ENCODE results near the gene P2RX5. TPM values are rescaled to one million over a fixed set of nuclear protein-coding genes. Genes with fewer than 3 reads are reported as not detected.

Gene P2RX5
- polyA plus RNA-seq, 1 donor: 26.3 TPM

DNA sequence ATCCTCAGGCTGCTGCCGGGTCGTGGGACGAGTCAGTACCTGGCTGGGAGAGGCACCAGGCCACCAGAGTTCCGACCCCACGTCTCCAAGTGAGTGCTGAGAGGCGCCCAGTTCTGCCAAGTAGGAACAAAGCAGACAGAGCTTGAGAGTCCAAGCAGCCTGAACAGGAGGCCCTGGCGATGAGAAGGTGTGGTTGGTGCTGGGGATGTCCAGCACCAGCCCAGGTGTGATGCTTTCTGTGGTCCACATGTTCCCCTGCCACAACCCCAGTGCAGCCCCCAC is 38.4 kb downstream of the P2RX5 start:
- no peak for DNase-seq (ENCODE audit: low read depth)

DNA sequence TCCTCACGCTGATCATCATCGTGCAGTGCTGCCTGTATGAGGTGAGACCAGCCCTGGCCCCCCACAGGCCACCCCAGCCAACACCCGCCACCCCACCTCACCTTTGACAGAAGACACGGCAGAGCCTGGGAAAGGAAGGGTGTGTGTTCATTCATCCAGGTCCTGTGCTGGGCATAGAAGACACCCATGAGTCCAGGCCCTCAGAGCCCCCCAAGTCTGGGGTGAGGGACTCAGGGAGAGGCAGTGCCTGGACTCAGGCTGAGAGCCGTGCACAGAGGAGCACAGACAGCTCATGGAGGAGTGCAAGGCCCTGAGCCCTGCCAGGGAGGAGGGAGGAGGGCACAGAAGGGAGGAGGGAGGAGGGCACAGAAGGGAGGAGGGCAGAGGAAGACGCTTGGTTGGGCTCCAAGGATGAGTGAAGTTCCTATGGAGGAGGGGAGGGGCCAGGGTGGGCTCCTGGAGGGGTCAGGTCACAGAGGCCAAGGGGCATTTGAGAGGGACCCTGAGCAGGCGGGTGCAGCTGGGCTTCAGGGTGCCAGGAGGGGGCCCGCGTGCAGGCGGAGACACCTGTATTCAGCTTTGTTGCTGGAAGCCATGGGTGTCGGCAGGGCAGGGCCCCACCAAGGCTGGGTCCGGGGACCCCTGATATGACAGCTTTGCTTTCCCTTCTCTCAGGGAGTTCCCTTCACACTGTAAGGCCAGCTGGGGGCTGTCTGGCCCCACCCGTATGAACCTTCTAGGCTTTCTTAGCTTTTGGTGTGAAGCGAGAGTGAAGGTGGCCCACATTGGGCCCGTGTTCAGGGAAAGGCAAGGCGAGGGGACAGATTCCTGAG is 39.0 kb downstream of the P2RX5 start:
- DNase-seq (ENCODE audit: low read depth): no peak

DNA sequence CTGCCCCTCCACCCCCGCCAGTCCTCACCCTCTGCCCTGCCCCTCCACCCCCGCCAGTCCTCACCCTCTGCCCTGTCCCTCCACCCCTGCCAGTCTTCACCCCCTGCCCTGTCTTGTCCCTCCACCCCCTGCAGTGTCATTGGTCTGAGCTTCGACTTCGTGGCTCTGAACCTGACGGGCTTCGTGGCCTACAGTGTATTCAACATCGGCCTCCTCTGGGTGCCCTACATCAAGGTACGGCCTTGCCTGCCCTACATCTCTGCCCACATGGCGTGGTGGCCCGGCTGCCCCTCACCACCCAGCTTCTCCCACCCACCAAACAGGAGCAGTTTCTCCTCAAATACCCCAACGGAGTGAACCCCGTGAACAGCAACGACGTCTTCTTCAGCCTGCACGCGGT is 39.6 kb downstream of the P2RX5 start:
- DNase-seq (ENCODE audit: low read depth): no peak

DNA sequence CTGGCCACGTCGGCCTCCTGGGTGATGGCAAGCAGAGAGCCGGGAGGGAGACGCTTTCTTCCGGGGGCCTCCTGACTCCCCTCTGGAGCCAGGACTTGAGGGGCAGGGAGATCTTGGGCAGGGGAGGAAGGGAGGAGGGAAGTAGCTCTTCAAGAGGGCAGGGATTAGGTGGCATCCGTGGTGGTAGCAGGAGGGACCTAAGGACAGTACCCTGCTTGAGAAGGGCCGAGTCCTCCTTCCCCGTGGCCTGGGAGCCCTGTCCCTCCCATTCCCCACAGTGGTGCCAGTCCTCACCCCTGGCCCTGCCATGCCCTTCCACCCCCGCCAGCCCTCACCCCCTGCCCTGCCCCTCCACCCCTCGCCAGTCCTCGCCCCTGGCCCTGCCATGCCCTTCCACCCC is 40.2 kb downstream of the P2RX5 start:
- DNase-seq (ENCODE audit: low read depth): no peak

DNA sequence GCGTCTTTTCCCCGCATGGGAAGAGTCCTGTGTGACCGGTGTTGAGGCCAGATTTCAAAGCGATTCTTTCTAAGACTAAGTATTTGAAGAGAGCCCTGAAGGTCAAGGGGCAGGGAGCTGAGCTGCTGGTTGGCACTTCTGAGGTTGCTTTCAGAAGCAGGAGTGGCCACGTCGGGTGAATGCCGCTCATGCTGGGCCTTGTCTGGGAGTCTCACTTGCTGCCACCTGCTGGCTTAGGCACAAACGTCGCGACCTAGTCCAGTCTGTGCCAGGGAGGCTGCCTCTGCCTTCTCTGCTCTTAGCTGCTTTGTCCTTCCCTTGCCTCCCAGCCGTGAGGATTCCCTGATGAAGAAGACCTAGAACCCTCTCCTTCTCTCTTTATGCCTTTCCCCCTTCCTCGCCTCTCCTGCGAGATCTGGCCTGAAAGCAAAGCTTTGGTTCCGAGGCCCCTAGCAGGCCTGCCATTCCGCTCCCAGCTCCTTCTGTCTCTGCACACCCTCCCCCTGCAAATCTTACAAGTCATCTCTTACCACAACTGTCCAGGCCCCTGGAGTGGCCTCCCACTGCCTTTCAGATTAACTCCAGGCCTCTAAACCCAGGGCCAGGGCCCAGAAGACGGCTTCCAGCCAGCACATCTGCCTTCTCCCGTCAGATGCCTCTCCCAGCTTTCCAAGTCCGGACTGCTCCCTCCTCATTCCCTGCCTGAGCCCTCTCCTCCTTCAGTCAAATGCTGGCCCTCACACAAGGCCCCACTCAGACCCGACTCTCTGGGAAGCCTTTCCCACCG is 48.0 kb downstream of the P2RX5 start:
- no peak for DNase-seq (ENCODE audit: low read depth)

DNA sequence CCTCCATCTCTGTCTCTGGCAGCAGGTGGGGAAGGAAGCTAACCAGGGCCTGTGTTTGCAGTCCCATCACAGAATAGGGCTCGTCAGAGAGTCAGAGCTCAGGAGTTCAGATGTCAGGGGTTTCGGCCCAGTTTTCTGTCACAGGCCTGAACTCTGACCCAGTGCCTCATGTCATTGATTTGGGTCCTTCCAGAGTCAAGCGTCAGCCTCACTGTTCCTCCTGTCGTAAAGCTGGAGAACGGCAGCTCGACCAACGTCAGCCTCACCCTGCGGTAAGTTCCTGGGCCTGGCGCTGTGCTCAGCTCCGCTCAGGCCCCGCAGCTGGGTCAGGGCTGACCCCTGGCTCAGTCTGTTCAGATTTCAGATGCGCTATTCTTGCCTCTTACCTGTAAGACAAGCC is 48.7 kb downstream of the P2RX5 start:
- no peak for DNase-seq (ENCODE audit: low read depth)

DNA sequence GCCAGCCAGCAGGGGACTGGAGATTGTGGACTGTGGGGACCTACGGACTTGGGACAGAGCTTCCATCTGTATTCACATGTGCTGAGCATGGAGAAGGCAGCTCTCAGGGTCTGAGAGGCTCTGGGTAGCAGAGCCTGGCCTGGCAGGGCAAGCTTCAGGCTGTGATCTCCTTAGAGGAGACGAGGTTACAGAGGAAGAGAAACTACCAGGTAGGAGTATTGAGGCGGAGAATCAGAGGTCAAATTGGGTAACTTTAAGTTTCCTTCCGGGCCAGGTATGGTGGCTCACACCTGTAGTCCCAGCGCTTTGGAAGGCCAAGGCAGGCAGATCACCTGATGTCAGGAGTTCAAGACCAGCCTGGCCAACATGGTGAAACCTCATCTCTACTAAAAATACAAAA is 50.6 kb downstream of the P2RX5 start:
- no peak for DNase-seq (ENCODE audit: low read depth)

DNA sequence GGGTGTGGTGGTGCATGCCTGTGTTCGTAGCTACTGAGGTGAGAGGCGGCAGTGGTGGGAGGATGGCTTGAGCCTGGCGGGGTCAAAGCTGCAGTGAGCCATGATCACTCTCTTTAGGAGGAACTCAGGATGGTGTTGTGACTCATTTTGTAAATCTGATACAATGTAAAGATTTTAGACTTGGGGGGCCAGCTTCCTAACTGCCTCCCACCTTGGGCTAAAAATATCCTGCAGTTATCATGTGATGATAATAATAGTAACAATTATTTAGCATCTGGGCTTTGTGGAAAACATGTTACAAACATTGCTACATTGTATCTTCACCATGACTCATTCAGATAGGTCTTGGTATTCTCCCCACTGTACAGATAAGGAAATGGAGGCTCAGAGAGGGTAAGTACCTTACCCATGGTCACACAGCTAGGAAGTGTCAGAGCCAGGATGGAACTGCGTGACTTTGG is 52.0 kb downstream of the P2RX5 start:
- no peak for DNase-seq (ENCODE audit: low read depth)

DNA sequence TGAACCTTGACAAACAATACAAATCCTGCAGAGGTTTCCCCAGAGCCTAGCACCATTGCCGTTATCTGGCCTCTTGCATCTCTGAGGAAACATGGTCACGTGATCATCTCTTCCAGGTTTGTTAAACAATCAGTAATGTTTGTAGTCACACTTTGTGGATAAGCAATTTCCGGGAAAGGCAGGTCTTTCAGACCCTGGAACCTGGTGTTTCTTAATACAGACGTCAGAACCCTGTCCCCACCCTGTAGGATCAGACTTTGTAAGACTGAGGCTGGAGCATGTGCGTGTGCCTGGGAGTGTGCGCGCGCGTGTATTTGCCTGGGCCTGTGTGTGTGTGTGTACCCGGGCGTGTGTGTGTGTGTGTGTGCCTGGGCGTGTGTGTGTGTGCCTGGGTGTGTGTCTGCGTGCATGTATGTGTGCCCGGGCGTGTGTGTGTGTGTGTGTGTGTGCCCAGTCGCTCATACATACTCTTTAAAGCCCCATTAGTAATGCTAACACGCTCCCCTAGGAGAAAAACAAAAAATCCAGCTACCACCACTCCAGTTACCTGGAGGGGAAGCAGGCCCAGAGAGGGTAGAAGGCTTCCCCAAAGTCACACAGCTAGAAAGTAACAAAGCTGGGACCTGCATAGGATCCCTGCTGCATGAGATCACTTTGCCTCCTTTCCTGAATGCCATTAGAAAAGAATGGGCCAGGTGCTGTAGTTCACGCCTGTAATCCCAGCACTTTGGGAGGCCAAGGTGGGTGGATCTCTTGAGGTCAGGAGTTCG is 54.1 kb downstream of the P2RX5 start:
- no peak for DNase-seq (ENCODE audit: low read depth)

DNA sequence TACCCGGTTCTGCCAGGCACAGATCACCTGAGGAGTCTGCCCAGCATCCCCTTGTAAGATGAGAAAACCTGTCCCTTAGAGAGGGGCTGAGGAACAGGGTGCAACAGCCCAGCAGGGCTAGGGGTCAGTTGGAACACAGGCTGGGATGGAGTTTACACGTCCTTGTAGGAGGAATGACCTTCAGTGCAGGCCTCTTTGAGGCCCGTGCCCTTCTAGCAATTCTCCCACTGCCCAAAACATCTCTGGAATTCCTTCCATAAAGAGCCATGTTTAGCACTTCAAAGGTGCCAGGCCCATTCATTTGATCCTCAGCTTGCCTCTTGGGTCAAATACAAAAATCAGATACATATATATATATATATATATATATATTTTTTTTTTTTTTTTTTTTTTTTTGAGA is 54.9 kb downstream of the P2RX5 start:
- no peak for DNase-seq (ENCODE audit: low read depth)

DNA sequence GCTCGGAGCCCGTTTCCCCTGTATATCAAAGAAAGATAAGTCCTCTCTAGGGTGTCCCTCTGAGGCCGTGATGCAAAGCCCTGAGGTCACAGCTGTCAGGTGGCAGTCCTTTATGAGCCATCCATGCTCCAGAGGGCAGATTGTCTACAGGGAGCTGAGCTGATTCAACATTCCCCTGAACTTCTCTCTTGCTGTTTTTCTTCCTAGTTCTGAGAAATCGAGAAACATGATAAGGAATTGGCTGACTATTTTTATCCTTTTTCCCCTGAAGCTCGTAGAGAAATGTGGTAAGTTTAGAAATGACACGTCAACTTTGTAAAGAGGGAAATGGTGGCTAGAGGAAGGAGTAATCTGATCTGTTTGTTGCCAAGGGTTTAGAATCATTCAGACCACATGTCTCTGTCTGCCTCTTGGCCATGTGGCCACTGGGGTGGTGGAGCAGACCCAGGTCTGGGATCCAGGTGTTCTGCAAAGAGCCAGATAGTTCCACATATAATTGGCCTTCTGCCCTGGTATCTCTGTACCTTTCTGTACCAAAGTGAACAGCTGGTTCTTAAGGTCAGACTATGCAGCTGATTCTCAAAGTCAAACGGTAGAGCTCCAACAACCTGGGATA is 55.9 kb downstream of the P2RX5 start:
- no peak for DNase-seq (ENCODE audit: low read depth)

DNA sequence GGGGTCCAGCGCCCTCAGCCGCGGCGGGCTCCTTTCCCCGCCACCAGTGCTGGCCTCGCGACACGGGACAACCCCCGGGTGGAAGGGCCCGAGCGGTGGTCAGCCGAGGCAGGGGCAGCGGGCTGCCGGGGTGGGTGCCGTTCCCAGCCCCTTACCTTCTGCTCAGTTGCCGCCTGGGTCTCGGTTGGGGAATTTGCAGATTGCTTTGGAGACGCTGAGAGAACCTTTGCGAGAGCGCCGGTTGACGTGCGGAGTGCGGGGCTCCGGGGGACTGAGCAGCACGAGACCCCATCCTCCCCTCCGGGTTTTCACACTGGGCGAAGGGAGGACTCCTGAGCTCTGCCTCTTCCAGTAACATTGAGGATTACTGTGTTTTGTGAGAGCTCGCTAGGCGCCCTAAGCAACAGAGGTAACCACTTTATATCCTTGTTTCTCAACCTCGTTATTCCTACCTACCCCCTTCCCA is 59.0 kb downstream of the P2RX5 start:
- no peak for DNase-seq (ENCODE audit: low read depth)

DNA sequence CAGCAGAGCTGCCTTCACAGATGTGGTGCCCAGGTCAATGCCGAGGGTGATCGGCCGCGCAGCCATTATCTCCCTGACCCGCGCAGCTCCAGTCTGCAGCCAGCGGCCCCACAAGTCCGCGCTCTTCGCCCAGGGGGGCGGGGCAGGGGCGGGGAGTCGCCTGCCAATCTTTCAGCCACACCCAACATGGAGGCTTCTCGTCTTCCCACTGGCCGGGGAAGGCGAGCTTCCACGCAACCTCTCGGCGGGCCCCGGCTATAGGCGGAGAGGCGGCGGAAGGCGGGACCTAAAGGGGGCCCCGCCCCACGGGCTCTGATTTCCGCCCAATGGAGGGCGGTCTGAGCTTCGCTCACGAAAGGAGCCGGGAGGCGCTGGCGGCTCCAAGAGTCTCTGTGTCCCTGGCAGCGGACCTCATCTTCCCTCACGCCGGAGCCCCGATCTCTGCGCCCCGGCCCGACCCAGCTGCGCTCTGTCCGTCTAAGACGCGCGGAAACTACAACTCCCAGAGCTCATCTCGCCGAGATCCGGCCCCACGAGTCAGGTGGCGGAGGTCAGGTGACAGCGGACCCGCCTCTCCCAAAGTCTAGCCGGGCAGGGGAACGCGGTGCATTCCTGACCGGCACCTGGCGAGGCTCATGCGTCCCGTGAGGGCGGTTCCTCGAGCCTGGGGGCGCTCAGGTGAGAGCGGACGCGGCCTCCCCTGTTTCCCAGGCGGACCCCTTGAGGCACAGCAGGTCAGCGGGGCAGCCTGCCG is 59.6 kb downstream of the P2RX5 start, which contains the start of the genes CTNS and SHPK:
Gene CTNS (plus strand): TSS at position 607 of the 754 bp plus-strand sequence. CDS start 3,447 bp downstream, outside the sequence.
Gene SHPK (minus strand): TSS at position 97 of the 754 bp plus-strand sequence. CDS start 31 bp downstream, at position 66.
- peak; percentile 88 for DNase-seq (ENCODE audit: low read depth)

DNA sequence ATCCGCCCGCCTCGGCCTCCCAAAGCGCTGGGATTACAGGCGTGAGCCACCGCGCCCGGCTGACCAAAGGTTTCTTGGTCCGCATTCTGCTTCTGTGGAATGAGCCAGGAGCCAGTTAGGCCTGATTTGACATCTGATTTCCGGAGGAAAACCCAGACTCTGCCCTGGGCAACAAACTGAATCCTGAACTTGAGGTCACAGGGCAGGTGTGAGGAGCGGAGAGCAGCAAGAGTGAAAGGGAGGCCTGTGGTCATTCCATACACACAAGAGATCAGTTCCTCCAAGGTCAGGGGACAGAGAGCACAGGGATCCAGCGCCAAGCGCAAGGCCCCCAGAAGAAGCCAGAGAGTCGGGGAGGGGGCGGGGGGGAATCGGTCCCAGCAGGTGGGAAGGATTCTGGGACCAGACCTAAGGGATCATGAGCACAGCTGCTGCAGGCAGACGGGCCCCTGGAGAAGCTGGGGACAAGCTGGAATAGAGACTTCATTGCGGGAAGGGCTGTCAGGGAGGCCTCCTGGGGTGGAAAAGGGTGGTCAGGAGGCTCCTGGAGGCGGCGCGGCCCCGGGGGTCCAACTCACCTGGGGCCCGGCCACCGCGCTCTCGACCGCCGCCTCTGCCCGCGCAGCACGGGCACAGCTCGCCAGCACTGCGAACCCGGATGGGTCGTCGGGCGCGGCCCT is 60.3 kb downstream of the P2RX5 start:
- no peak for DNase-seq (ENCODE audit: low read depth)

DNA sequence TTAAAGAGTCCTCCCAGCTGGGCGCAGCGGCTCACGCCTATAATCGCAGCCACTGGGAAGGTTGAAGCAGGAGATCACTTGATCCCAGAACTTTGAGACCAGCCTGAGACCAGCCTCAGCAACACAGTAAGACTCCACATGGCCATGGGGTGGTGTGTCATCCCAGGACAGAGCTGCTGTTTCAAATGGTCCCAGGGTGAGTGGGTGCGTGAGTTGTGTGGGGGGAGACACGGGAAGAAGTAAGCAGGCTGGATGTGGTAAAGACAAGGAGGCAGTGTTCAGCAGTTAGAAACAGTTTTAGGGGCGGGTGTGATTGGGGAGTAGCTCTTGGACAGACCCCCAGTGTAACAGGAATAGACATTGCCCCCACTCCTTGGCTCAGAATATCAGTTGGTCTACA is 63.7 kb downstream of the P2RX5 start:
- DNase-seq (ENCODE audit: low read depth): no peak

DNA sequence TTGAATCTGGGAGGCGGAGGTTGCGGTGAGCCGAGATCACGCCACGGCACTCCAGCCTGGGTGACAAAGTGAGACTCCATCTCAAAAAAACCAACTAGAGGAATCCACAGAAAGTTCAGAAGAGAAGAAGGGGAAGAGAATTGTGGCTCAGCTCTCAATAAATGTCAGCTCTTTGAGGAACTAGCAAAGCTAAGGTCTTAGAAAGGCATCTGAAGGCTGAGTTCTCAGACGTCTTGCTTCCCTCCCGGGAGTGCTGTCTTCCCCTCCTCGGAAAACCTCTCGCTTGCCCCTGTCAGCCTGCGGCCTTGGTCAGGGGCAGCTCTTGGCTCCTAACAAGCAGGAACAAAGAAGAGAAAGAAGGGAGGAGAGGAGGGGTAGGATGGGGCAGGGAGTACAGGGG is 65.2 kb downstream of the P2RX5 start:
- no peak for DNase-seq (ENCODE audit: low read depth)

DNA sequence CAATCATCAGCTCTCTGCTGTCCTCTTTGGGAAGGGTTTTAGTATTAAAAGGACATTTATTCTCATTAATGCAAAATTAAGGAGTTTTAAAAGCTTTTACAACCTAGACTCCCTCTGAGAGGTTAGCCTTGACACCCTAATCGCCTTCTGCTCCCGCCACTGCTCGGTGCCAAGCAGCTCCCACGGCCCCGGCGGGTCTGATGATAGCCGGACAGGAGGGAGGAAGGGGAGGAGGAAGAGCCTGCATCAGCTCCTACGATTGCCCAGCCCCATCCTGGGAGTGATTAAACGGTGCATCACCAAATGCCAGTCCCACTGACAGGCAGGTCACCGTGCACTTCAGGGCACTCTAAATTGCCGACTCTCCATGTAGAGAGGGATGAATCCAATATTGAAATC is 68.2 kb downstream of the P2RX5 start:
- no peak for DNase-seq (ENCODE audit: low read depth)

DNA sequence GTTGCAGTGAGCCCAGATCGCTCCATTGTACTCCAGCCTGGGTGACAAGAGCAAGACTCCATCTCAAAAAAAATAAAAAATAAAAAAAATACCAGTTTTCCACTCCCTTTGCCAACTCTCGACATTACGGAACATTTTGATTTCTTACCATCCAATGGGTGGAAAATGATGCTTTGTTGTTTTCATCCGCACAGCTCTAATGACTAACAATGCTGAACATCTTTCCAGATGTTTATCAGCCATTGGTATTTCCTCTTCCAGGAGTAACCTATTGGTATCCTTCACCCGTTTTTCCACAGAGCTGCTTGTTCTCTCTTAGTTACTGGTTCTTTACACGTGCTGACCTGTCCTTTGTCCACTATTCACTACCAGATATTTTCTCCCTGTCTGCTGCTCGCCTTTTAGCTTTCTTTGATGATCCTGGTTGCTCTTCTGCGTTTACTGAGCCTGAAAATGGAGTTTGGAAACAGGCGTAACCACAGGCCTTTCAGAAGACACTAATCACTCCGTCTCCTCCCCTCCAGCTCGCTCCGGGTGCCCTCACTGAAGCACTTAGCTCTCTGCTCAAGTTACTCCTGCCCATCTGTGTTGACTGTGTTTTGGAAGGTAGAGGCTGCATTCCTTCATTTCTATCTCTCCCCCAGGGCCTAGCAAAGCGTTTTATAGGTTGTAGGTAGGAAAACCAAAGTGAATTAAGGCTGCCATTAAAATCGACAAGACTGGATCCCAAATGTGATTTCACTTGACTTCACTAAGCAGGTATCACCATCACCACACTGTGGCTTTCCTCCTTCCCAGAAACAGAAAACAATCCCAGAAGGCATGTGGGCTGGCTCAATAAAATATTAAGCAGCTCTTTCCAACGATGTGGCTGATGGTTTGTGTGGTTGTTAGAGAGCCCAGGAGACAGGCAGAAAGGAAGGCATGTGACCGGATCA is 68.9 kb downstream of the P2RX5 start:
- no peak for DNase-seq (ENCODE audit: low read depth)

All from forelimb muscle (tissue), 1 donor.